HG03521 (cell line): ENCODE results near the gene ETS1.
A peak's percentile ranks its signal among the peaks of the same experiment; 100 is the strongest.

Experiments
- ATAC-seq: cut with Tn5 transposase; IDR thresholded peaks from one replicate; pipeline ENCODE4 v1.9.1; 2021; ENCODE audit warnings: mild to moderate bottlenecking, moderate library complexity; ENCODE audit not compliant: unreplicated experiment

The ETS1 gene

DNA sequence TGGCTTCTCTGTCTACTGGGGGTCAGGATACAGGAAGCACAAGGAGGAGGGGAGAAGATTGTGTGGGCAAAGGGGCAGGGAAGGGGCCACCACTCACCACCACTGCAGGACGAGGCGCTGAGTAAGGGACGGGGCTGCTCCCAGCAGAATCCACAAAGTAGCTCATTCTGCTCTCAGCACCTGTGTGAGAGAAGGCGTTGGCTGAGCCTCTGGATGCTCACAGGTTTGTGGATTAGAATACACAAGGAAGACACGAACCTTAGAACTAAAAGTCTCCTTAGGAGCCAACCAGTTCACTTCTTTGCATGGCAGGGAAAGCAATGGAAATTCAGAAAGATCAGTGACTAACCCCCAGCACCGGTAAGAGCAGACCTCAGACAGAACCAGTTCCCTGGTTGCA is 14.4 kb downstream of the ETS1 start:
- ATAC-seq: no peak

DNA sequence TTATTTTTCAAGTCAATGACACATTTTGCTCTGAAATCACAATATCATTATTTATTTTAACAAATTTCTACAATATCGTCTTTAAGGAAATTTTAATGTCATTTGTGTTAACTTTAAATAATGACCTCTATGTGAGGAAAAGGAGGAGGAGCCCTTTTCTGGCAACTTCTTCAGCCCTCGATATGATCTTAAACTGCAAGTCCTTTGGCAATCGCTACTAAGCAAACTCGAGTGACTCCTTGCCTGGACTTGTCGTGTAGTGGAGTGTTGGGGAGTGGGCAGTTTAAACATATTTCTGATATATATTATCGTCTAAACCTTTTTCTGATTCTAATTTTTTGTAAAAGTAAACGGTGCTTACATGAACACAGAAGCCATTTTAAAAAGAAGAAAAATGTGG is 16.7 kb downstream of the ETS1 start:
- no peak for ATAC-seq

DNA sequence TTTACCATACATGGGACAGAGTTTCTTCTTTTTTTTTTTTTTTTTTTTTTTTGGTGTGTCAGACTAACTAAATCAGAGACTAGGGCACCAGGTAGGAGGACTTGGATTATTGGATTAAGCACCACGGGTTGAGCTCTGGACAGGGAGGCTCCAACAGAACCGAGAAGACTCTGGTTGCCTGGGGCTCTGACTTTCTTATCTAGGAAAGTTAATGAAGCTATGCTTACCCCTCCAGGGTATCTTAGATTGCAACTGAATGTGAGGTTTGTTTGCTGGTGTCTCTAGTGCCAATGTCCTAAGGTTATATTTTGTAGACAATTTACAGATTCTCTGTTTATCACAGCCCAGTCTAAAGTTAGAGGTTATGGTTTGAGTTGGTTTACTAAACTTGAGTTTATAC is 18.1 kb downstream of the ETS1 start:
- no peak for ATAC-seq

DNA sequence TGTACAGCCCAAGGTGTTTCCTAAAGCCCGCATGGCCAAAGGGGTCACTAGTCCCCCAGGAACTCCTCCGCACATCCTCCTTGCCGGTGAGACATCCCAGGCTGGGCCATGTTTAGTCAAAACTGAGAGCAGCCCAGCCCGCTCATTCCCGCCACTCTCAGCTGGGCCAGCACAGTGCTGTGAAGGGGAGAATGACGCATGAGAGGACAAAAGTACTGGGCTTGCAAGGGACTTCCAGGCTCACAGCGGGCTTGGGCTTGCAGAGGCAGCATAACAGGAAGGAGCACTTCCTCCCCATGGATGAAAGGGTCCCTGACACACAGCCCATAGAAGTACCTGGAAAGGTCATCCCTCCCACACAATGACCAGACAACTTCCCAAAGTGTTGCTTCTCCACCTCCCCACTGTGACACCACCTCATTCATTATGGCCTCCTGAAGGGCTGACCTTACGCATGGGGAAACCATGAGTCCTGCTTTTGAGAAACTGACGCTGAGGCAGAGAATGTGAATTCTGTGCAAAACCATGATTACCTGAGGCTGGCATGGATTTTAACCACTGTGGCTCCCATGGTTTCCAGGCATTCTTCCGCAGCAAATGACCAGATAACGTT is 19.1 kb downstream of the ETS1 start:
- ATAC-seq: no peak

DNA sequence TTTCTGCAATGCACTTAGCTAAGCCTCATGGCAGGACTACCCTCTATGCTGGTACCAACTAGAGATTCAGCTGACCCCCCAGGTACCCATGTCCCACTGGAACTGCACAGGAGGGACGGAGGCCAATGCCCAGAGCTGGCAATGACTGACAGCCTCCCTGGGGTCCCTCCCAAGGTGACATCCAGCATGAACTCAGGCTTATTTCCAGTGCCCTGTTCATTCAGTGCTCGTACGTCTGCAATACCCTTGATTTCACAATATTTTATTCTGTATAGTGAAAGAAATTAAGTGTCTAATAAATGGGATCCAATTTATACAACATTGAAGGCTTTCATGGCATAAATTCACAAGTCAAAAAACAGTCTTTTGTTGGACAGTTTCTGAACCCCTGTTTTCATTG is 20.2 kb downstream of the ETS1 start:
- no peak for ATAC-seq

DNA sequence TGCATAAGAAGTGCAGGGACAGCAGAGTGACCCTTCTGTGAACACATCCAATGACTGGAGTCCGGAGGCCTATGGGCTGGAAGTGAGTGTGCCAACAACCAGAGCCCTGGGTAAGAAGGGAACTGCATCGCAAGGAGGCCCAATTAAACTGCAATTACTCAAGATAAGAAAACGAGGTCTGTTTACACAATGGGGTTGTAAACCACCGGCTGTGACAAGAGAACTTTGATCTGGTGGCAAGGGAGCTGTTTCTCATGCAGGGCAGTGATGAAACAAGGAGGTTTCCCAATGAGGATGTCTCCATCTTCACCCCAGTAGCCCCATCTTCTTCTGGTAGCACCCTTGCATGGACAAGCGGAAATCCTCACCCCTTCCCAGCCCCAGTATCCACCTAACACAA is 21.5 kb downstream of the ETS1 start:
- ATAC-seq: no peak

DNA sequence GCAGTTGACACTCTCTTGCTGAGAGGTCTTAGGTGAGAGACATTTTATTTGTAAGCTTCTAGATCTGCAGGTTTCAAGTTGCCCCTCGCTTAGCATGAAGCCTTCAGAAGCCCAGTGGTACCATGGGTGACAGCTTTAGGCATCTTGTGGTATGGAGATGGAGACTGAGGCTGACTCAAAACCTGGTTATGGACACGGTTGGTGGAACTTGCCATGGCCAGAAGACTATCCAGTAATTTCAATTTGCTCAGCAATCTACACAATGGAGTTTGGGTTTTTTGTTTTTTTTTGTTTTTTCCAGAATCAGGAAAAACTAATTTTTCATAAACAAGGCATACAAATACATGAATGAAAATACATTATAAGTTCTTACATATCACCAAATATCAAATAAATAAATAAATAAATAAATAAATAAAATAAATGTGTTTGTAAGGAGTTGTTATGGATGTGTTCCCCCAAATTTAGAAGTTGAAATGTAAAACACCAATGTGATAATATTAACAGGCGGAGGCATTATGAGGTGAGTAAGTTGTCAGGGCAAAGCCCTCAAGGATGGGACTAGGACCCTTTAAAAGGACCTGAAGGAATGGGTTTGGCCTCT is 22.6 kb downstream of the ETS1 start:
- ATAC-seq: no peak

DNA sequence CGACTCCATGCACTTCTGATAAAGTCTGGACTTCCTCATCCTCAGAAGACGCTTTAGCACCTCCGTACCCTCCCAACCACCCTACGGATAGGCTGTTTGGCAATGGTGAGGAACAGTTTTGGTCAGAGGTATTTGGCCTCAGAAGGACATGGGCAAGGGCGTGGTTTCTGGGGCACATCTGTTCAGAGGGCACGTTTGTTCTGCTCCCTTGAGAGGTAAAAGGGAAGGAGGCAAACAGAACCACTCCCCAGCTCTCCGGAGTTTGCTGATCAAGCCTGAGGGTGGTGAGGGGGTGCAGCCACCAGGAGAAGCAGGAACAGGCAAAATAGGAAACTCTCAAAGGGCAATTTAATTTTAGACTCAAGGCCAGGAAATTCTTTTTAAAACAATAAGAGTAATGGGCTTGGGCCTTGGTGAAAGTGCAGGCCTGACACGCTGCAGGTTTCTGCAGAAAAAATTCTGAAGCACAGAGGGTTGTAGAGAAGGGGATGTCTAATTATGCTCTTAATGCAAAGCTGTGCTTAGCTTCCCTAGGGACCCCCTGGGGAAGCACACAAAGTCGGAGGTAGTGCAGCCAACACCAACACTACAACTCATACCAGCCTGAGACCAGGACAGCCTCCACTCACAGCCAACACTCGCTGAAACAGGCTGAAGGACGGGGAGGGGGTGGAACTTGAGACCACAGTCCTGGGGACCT is 23.3 kb downstream of the ETS1 start:
- no peak for ATAC-seq

DNA sequence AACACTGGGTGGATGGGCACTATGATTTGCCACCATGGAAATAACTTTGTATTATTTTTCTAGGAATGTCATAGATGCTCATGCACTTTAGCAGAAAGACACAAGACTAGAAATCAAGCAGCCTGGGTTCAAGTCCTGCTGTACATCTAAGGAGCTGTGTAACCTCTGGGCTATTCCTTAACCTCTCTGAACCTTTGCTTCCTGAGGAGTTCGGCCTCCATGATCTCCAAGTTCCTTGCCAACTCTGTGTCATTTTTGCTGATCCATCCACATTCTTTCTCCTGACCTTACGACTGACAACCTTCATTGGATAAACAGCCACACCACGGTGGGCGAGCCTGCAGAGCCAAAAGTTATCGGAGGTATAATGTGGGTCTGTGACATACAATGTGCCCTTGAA is 24.1 kb downstream of the ETS1 start:
- ATAC-seq: no peak

DNA sequence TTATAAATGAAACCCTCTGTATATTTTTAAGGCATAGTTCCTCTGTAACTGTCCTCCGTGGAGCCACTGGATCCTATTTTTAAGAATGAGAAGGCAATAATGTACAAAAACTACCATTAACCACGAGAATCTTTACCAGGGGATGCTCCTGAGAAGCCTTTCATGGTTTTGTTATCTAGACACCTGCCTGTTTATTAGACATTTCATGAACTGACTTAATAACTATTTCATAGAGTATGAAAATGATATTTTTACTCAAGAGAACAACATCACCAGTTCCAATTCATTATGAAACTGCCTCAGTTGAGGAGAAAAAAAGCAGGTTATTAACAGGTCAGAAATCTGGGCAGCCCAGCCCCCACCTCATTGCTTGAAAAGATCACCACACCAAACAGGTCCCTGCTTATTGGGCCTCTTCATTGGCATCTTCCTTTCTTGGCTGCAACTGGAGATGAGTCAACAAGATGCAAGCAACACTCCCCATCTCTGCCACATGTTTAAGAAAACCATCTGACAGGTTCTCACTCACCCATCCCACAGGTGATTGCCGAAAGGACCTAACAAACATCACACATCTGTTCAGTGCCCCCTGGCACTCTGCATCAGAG is 27.8 kb downstream of the ETS1 start:
- ATAC-seq: no peak

DNA sequence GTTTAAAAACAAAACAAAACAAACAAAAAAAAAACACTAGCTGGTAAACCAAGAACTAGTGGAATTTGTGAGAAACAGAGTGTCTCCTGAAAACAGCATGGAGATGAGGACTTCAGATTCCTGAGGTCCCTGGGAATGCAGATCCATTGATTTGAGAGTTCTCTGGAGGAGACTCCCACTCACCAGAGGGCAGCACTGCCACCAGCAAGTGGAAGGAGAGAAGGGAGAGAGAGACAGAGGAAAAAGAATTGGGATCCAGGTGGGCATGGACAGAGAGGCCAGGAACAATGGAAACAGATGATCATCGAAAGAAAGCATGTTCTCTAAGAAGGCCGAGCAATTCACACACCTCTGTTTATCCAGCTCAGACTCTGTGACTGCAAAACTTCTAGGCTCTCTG is 31.8 kb downstream of the ETS1 start:
- no peak for ATAC-seq

DNA sequence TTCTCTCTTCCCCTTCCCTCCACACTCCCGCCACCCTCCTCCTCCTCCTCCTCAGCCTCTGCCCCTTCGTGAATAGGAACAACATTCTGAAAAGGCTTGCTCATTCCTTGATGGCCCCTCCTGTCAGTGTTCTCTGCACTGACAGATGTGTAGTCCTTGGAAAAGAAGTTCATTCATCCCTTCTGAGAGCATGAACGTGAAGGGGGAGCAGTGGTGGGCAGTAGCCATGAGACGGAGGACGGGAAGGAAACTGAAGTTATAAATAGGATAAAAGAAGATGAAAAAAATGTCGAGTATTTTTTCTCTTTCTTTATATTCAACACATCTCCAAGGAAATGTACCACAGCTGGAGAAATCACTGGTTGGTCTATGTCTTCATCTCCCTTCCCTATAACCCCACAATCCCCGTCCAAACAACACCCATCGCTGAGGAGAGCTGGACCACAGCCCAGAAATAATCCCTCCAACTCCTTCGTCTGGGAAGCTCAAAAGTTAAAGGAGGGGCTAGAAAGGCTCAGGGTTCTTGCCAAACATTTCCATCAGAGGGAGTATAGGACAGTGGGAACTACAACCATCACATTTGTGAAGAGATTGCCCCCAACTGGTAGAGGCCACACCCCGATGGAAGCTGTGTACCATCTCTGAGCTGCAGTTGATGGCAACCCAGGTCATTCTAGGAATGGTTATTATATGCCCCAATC is 33.5 kb downstream of the ETS1 start:
- ATAC-seq: no peak

DNA sequence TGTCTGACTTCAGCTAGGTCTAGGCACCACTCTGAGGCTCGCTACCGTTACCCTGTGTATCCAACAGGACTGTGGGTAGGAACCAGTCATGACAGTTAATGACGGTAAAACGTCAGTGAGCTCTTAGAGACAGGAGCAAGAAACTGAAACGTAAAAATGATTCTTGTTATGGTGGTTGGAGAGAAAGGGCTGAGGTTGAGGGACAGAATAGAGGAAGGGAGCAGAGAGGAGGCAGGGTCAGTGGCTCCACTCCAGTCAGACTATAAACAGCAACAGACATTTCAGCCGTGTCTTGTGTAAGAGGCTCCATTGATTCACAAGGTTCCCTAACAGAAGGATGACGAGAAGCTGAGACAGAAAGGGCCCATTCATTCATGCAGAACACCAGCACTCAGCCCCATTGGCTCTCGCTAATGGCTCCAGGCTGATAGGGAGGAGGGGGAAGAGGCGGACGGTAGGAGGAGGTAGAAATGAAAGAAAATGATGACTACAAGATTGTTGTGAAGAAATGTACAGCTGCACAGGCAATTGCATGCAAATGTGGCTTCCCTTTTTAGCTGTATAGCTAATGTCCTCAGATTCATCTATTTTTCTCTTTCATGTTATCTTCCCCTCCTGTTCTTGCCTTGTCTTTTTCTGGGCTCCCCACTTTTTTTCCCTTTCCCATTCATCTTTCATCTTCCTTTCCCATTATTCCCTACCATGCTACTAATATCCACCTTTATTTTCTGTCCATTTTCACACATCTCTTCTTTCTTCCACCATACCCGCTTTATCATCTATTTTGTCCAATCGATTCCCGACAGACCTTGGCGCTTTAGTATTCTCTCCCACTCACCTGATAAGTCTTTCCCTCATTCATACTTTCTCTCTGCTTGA is 34.3 kb downstream of the ETS1 start:
- ATAC-seq: peak; percentile 44

DNA sequence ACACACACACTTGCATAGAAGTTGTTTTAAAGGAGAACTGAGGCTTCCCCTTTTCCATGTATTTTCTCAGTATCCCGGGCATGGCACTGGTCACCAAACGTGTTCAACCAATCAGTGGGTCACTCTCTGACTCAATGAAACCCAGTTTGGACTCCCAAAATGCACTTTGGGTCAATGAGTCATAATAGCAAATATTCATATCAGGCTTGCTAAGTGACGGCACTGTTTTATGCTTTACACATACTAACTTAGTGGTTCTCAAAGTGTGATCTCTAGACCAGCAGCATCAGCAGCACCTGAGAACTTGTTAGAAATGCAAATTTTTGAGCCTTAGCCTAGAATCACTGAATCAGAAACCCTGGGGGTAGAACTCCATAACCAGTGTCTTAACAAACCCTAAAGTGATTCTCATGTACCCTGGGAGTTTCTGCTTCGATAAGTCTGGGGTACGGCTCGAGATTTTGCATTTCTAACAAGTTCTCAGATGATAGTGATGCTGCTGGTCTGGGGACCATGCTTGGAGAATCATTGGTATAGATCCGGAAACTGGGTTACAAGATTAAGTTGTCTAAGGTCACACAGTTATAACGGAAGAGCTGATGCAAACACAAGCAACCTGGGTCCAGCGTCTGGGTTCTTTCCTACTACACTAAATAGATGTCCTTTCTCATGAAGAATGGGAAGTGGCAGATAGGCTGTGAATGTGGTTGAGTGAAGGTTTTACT is 35.6 kb downstream of the ETS1 start:
- peak; percentile 55 for ATAC-seq

DNA sequence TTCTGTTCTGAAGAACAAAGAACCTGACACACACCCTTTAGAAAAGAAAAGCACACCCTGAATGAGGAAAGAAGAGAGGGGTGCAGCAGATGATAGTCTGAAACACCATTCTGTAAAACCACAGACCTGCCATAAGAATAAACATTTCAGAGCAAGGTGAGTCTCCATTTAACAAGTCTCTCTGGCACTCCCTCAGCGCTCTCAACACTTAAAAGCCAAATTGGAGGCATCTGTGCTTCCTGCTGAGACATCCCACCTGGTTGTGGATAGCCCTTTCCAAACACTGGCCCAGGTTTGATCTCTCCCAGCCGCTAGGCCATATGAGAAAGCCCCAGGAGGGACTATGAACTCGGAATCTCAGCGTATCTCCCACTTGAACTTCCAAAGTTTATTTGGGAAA is 36.3 kb downstream of the ETS1 start:
- no peak for ATAC-seq

DNA sequence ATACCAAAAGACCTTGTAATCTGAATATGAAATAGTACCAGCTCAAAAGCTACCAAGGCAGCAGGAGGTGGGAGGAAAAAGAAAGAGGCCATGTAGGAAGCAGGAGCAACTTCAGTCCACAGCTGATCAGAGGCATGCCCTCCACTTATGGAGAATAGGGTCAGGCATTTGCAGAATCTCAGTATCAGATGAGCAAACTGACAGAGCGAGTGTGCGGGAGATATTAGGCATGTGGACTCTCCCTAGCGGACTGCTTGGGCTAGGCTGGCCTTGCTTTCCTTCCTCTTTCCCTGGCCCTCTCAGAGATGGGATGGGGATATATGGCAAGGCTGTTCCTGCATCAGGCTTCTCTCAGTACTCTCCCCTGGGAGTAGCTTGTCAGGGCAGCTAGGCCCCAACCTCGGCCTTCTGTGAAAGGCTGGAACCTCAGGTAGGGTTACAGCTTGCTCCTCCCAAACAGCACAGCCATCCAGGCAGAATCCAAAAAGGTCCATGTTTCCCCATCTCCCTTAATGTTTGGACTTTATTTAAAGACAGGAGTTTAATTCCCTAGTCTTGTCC is 37.0 kb downstream of the ETS1 start:
- ATAC-seq: no peak

DNA sequence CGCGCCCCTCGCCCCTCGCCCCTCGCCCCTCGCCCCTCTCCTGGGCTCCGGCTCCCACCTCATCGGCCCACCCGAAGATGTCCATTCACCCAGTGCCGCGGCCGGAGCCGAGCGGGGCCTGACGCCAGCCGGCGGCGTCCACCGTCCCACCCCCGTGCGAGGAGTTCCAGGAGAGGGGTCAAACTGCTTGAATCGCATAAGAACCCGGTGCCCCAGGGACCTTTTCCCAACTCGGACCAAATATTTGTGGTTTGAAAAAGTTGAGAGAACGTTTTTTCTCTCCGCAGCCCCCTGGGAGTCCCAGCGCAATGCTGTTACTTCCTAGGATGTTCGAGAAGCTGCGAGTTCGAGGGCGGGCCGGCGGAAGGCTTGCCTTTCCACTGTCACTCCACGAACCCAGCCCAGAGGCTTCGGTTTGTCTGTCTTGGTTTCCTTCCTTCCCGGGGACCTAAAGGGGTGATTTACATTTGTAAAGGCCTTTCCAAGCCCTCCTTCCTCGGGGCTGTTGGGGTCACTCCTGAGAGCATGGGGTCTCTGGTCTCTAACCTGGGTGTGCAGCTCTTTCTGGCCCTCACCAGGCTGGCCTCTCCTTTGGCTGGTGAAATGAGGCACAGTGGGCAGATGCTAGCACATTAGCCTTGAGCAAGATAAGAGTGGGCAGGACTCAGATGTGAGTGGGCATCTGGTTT is 38.0 kb downstream of the ETS1 start:
- ATAC-seq: no peak

DNA sequence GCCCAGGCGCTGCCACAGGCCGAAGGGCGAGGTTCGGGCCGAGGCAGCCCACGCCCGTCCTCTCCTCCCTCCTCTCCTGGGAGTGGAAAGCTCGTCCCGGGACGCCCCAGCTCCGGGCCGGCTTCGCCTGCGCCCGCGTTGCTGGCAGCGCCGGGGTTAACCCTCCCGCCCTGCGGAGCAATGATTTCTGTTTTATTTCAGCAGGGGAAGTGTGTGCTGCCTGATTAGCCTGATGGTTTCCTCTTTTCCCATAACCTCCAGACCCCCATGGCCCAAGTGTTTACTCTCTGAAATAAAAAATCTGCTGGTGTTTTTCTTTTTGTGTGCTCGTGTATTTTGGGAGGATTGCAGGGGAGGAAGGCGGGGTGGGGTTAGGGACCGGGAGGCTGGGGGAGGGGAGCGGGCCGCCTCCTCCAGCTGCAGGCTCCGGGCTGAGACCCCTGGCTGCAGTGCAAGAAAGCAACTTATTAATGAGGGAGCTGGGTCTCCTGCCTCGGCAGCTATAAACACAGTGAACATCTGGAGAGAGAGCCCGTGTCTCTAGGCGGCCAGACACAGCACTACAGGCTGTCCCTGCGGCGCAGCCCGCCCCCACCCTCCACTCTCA is 38.6 kb downstream of the ETS1 start:
- no peak for ATAC-seq
